Right atrium auricular region (tissue), 2 donors: ENCODE data around the gene S100A14. TPM values are rescaled to one million over a fixed set of nuclear protein-coding genes. Genes with fewer than 3 reads are reported as not detected.
"Not testable (repeated sequence)": the region's sequence is repeated elsewhere in the genome, so short reads cannot be mapped to it uniquely, and the experiment has no call there.

Experiments
- DNase-seq: peaks from one replicate; pipeline ENCODE4 v3.0.0-alpha.2; 2019; ENCODE audit warnings: low spot score
- H3K27ac ChIP-seq, 2 donors: fragments of 200-600 bp; sonication (generic); 1 replicate in 1 of 2; 2 replicates in 1 of 2; pipeline ENCODE4 v1.5.1; 2016 to 2019
- H3K27me3 ChIP-seq, 2 donors: fragments of 200-600 bp; sonication (generic); one replicate each; pipeline versions ENCODE4 v1.5.1 to v1.6.0; 2017 to 2019
- H3K36me3 ChIP-seq: fragments of 200-600 bp; sonication (generic); one replicate; pipeline ENCODE4 v1.5.1; 2016
- H3K4me1 ChIP-seq, 2 donors: fragments of 200-600 bp; sonication (generic); one replicate each; pipeline versions ENCODE4 v1.5.1 to v1.6.0; 2017 to 2019
- H3K4me3 ChIP-seq, 2 donors: fragments of 200-600 bp; sonication (generic); 1 replicate in 1 of 2; 2 replicates in 1 of 2; pipeline ENCODE4 v1.5.1; 2017 to 2019; ENCODE audit warnings: mild to moderate bottlenecking in 1 of 2, moderate library complexity in 1 of 2
- H3K9me3 ChIP-seq, 2 donors: fragments of 200-600 bp; sonication (generic); one replicate each; pipeline ENCODE4 v1.5.1; 2019
- CTCF ChIP-seq, 2 donors: fragments of 200-600 bp; sonication (generic); IDR thresholded peaks; one replicate each; pipeline ENCODE4 v1.5.1; 2019; ENCODE audit warnings: antibody characterized with exemption in 2 of 2
- total RNA-seq, 2 donors: library from RNA; depleted of rRNA; stranded (reverse); fragments of >200 nt; gene quantifications; one replicate each; pipeline ENCODE4 v1.1.0, GENCODE V29; 2016

S100A14 gene
- total RNA-seq, 2 donors from 2014 or later: 0.55 to 2.4 TPM

- Histone ChIP-seq H3K9me3 (no peaks in the 10 kb centered on the region), H3K27ac (no peak overlapping the region), H3K27me3 (no peaks in the 10 kb centered on the region), H3K4me3 (no peak overlapping the region), H3K4me1 (peaks cover 0 to 10% of the 10 kb centered on the region in 2 donors), H3K36me3 (no peaks in the 10 kb centered on the region)
- DNase-seq: no peak
- no peak for TF ChIP-seq CTCF (IDR thresholded peaks at IDR 0.05)
Observed at GRCh38 chr1:153583976-153584375, 32.1 kb downstream of the S100A14 start.

- not testable (repeated sequence) for H3K27me3 ChIP-seq, H3K9me3 ChIP-seq, H3K27ac ChIP-seq, H3K4me3 ChIP-seq, H3K36me3 ChIP-seq, DNase-seq
- peaks cover 0 to 10% of the 10 kb centered on the region in 2 donors for H3K4me1 ChIP-seq
Observed at GRCh38 chr1:153583514-153583913, 32.6 kb downstream of the S100A14 start.

- not testable (repeated sequence) for H3K27ac ChIP-seq, H3K27me3 ChIP-seq, H3K4me3 ChIP-seq, H3K36me3 ChIP-seq, DNase-seq, H3K9me3 ChIP-seq
- peaks cover 0 to 10% of the 10 kb centered on the region in 2 donors for H3K4me1 ChIP-seq
Observed at GRCh38 chr1:153582836-153583235, 33.3 kb downstream of the S100A14 start.

GRCh38 chr1:153578936-153579335 is 37.2 kb downstream of the S100A14 start:
- no peaks in the 10 kb centered on the region for H3K36me3 ChIP-seq
- H3K4me3 ChIP-seq: no peak overlapping the region
- H3K27me3 ChIP-seq: no peaks in the 10 kb centered on the region
- H3K9me3 ChIP-seq: no peaks in the 10 kb centered on the region
- no peak overlapping the region for H3K27ac ChIP-seq
- no peak for TF ChIP-seq CTCF (IDR thresholded peaks at IDR 0.05)
- H3K4me1 ChIP-seq: no peaks in the 10 kb centered on the region
- no peak for DNase-seq

- no peak overlapping the region for H3K4me3 ChIP-seq
- no peak for DNase-seq
- H3K27ac ChIP-seq: no peak overlapping the region
- no peaks in the 10 kb centered on the region for H3K9me3 ChIP-seq
- TF ChIP-seq CTCF (IDR thresholded peaks at IDR 0.05): no peak
- H3K27me3 ChIP-seq: no peaks in the 10 kb centered on the region
- no peaks in the 10 kb centered on the region for H3K36me3 ChIP-seq
- no peaks in the 10 kb centered on the region for H3K4me1 ChIP-seq
Observed at GRCh38 chr1:153578490-153578889, 37.6 kb downstream of the S100A14 start.

- Histone ChIP-seq H3K27ac (no peak overlapping the region), H3K4me3 (no peak overlapping the region), H3K27me3 (no peaks in the 10 kb centered on the region), H3K9me3 (no peaks in the 10 kb centered on the region), H3K4me1 (peaks cover 0 to 7% of the 10 kb centered on the region in 2 donors), H3K36me3 (no peaks in the 10 kb centered on the region)
- no peak for TF ChIP-seq CTCF (IDR thresholded peaks at IDR 0.05)
- peak; percentile 63 for DNase-seq
Observed at GRCh38 chr1:153577624-153578051, 38.5 kb downstream of the S100A14 start.

- H3K4me1 ChIP-seq: peaks cover 0 to 12% of the 10 kb centered on the region in 2 donors
- H3K36me3 ChIP-seq: no peaks in the 10 kb centered on the region
- DNase-seq: no peak
- H3K4me3 ChIP-seq: no peak overlapping the region
- H3K27me3 ChIP-seq: no peaks in the 10 kb centered on the region
- no peaks in the 10 kb centered on the region for H3K9me3 ChIP-seq
- TF ChIP-seq CTCF (IDR thresholded peaks at IDR 0.05): no peak
- no peak overlapping the region for H3K27ac ChIP-seq
Observed at GRCh38 chr1:153577138-153577537, 39.0 kb downstream of the S100A14 start.

- DNase-seq, H3K27me3 ChIP-seq, H3K36me3 ChIP-seq, H3K9me3 ChIP-seq, H3K27ac ChIP-seq, H3K4me3 ChIP-seq: not testable (repeated sequence)
- peaks cover 0 to 15% of the 10 kb centered on the region in 2 donors for H3K4me1 ChIP-seq
Observed at GRCh38 chr1:153575497-153575896, 40.6 kb downstream of the S100A14 start.

GRCh38 chr1:153575081-153575491 is 41.0 kb downstream of the S100A14 start:
- not testable (repeated sequence) for H3K9me3 ChIP-seq, H3K36me3 ChIP-seq, H3K27me3 ChIP-seq, H3K27ac ChIP-seq, H3K4me3 ChIP-seq, DNase-seq
- H3K4me1 ChIP-seq: peaks cover 0 to 15% of the 10 kb centered on the region in 2 donors
